ENCODE results near the gene CFAP221.

CFAP221 gene

GRCh38 chr2:119553687-119554344 lies 9.6 kb downstream of the CFAP221 start:
- Histone ChIP-seq H3K4me3 (ENCODE audit: insufficient read depth in 1 of 2, low read depth in 1 of 2, low read length in 2 of 2) (no peak overlapping the region), H4K91ac (ENCODE audit: low read length) (no peak overlapping the region), H3K27me3 (ENCODE audit: control insufficient read depth in 1 of 2, insufficient read depth in 1 of 2, low read length in 2 of 2) (peaks cover 0 to 20% of the 10 kb centered on the region in 2 experiments), H3K4me2 (ENCODE audit: low read length, poor library complexity, severe bottlenecking) (no peak overlapping the region), H3K27ac (ENCODE audit: low read length, poor library complexity, severe bottlenecking) (no peak overlapping the region), H2BK5ac (ENCODE audit: low read depth, low read length, poor library complexity, severe bottlenecking) (no peak overlapping the region), H3K79me1 (replicated peaks; ENCODE audit: low read length, poor library complexity, severe bottlenecking) (no peaks in the 10 kb centered on the region), H3K23ac (ENCODE audit: low read length in 2 of 2) (no peak overlapping the region), H3K9me3 (ENCODE audit: control insufficient read depth, low read length) (no peaks in the 10 kb centered on the region), H3K36me3 (ENCODE audit: control insufficient read depth in 1 of 2, insufficient read depth in 2 of 2, low read depth in 1 of 2, low read length in 2 of 2) (no peaks in the 10 kb centered on the region), H2BK120ac (ENCODE audit: low read depth, low read length) (no peak overlapping the region), H2BK15ac (ENCODE audit: low read depth, poor library complexity, severe bottlenecking) (no peak overlapping the region), H2BK12ac (ENCODE audit: low read length in 2 of 2) (no peak overlapping the region), H3K4ac (ENCODE audit: low read depth in 1 of 2, low read length in 2 of 2) (no peak overlapping the region), H3K14ac (ENCODE audit: low read length in 2 of 2) (no peak overlapping the region), H3K4me1 (ENCODE audit: control insufficient read depth, insufficient read depth, low read depth, low read length) (peaks cover 6% of the 10 kb centered on the region), H3K9ac (ENCODE audit: low read length) (no peak overlapping the region), H2AFZ (ENCODE audit: low read depth, low read length) (no peak overlapping the region), H4K8ac (ENCODE audit: low read length) (no peak overlapping the region), H2AK5ac (ENCODE audit: low read length, severe bottlenecking) (no peak overlapping the region), H3K18ac (ENCODE audit: low read depth in 1 of 2, low read length in 2 of 2) (no peak overlapping the region)
- DNase-seq = no peak
- WGBS = 86% methylated on average over 7 of the region's 7 CpGs

DNA sequence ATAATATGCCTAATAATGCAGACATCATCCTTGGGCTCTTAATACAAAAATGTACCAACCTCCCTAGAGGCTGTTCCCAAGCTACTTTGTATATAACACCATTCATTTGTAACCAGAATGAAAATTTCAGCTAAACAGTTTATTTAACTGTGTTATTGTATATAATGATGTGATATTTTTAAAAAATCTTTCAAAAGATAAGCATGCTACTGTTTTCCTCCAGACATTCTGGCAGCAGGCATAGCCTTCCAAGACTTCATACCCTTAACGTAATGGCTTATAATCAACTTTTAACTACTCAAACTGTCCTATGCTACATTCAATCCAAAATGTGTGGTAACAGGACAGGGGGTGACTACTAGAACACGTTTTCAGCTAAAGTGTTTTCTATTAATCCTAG lies 21.2 kb downstream of the CFAP221 start:
- H3K23ac ChIP-seq (ENCODE audit: low read length in 2 of 2) = no peak overlapping the region
- no peak overlapping the region for H2AK5ac ChIP-seq (ENCODE audit: low read length, severe bottlenecking)
- H4K8ac ChIP-seq (ENCODE audit: low read length) = no peak overlapping the region
- no peaks in the 10 kb centered on the region for H3K36me3 ChIP-seq (ENCODE audit: control insufficient read depth in 1 of 2, insufficient read depth in 2 of 2, low read depth in 1 of 2, low read length in 2 of 2)
- H3K4me3 ChIP-seq (ENCODE audit: insufficient read depth in 1 of 2, low read depth in 1 of 2, low read length in 2 of 2) = no peak overlapping the region
- no peak overlapping the region for H3K9ac ChIP-seq (ENCODE audit: low read length)
- H2AFZ ChIP-seq (ENCODE audit: low read depth, low read length) = no peak overlapping the region
- no peak overlapping the region for H2BK12ac ChIP-seq (ENCODE audit: low read length in 2 of 2)
- H3K4me1 ChIP-seq (ENCODE audit: control insufficient read depth, insufficient read depth, low read depth, low read length) = no peaks in the 10 kb centered on the region
- H3K4me2 ChIP-seq (ENCODE audit: low read length, poor library complexity, severe bottlenecking) = no peak overlapping the region
- H2BK120ac ChIP-seq (ENCODE audit: low read depth, low read length) = no peak overlapping the region
- no peak overlapping the region for H3K27ac ChIP-seq (ENCODE audit: low read length, poor library complexity, severe bottlenecking)
- H4K91ac ChIP-seq (ENCODE audit: low read length) = no peak overlapping the region
- WGBS = 71% methylated on average over 2 of the region's 2 CpGs
- DNase-seq = no peak
- no peaks in the 10 kb centered on the region for H3K9me3 ChIP-seq (ENCODE audit: control insufficient read depth, low read length)
- no peak overlapping the region for H2BK15ac ChIP-seq (ENCODE audit: low read depth, poor library complexity, severe bottlenecking)
- no peaks in the 10 kb centered on the region for H3K27me3 ChIP-seq (ENCODE audit: control insufficient read depth in 1 of 2, insufficient read depth in 1 of 2, low read length in 2 of 2)
- H2BK5ac ChIP-seq (ENCODE audit: low read depth, low read length, poor library complexity, severe bottlenecking) = no peak overlapping the region
- no peaks in the 10 kb centered on the region for H3K79me1 ChIP-seq (replicated peaks; ENCODE audit: low read length, poor library complexity, severe bottlenecking)
- H3K18ac ChIP-seq (ENCODE audit: low read depth in 1 of 2, low read length in 2 of 2) = no peak overlapping the region
- no peak overlapping the region for H3K14ac ChIP-seq (ENCODE audit: low read length in 2 of 2)
- no peak overlapping the region for H3K4ac ChIP-seq (ENCODE audit: low read depth in 1 of 2, low read length in 2 of 2)

- Histone ChIP-seq H3K36me3 (ENCODE audit: control insufficient read depth in 1 of 2, insufficient read depth in 2 of 2, low read depth in 1 of 2, low read length in 2 of 2) (no peaks in the 10 kb centered on the region), H3K4me3 (ENCODE audit: insufficient read depth in 1 of 2, low read depth in 1 of 2, low read length in 2 of 2) (no peak overlapping the region), H2BK120ac (ENCODE audit: low read depth, low read length) (no peak overlapping the region), H3K27ac (ENCODE audit: low read length, poor library complexity, severe bottlenecking) (no peak overlapping the region), H4K8ac (ENCODE audit: low read length) (no peak overlapping the region), H2AK5ac (ENCODE audit: low read length, severe bottlenecking) (no peak overlapping the region), H2AFZ (ENCODE audit: low read depth, low read length) (no peak overlapping the region), H3K14ac (ENCODE audit: low read length in 2 of 2) (no peak overlapping the region), H2BK12ac (ENCODE audit: low read length in 2 of 2) (no peak overlapping the region), H3K79me1 (replicated peaks; ENCODE audit: low read length, poor library complexity, severe bottlenecking) (no peaks in the 10 kb centered on the region), H2BK5ac (ENCODE audit: low read depth, low read length, poor library complexity, severe bottlenecking) (no peak overlapping the region), H2BK15ac (ENCODE audit: low read depth, poor library complexity, severe bottlenecking) (no peak overlapping the region), H3K9ac (ENCODE audit: low read length) (no peak overlapping the region), H3K23ac (ENCODE audit: low read length in 2 of 2) (no peak overlapping the region), H3K9me3 (ENCODE audit: control insufficient read depth, low read length) (no peaks in the 10 kb centered on the region), H3K4ac (ENCODE audit: low read depth in 1 of 2, low read length in 2 of 2) (no peak overlapping the region), H3K27me3 (ENCODE audit: control insufficient read depth in 1 of 2, insufficient read depth in 1 of 2, low read length in 2 of 2) (peaks cover 0 to 3% of the 10 kb centered on the region in 2 experiments), H3K18ac (ENCODE audit: low read depth in 1 of 2, low read length in 2 of 2) (no peak overlapping the region), H3K4me2 (ENCODE audit: low read length, poor library complexity, severe bottlenecking) (no peak overlapping the region), H4K91ac (ENCODE audit: low read length) (no peak overlapping the region), H3K4me1 (ENCODE audit: control insufficient read depth, insufficient read depth, low read depth, low read length) (no peaks in the 10 kb centered on the region)
- no peak for DNase-seq
Measured at GRCh38 chr2:119567292-119567691, 23.0 kb downstream of the CFAP221 start.

DNA sequence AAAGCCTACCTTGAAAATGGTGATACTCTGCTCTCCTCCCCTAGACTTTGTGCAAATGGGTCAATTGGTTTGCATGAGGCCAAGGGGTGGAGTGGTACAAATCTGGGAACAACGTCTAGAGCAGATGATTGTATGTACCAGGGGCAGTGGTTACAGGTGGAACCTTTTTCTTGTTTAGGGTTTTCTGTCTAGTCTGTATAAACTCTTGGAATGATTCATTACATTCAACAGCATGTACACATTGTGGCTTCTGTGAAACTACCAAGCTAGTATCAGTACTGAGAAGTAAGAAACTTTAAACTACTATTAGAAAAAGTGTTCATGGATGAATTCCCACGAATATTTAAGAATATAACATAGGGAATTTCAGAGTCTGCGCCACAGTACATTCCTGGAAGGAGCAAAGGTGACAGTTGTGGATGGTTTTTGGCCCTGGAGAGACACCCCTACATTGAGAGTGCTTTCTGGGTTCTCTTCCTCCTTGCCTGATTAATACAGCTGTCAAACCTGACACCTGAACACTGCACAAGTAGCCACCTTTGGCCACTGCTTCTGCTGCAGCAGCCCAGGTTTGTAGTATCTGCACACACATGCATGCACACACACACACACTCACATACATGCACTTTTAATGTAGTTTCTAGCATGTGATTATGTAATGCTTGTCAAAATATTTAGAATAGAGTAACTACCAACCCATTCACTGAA lies 30.0 kb downstream of the CFAP221 start:
- Histone ChIP-seq H2BK120ac (ENCODE audit: low read depth, low read length) (no peak overlapping the region), H3K4me3 (ENCODE audit: insufficient read depth in 1 of 2, low read depth in 1 of 2, low read length in 2 of 2) (no peak overlapping the region), H3K18ac (ENCODE audit: low read depth in 1 of 2, low read length in 2 of 2) (no peak overlapping the region), H2BK15ac (ENCODE audit: low read depth, poor library complexity, severe bottlenecking) (no peak overlapping the region), H3K4me2 (ENCODE audit: low read length, poor library complexity, severe bottlenecking) (no peak overlapping the region), H2BK5ac (ENCODE audit: low read depth, low read length, poor library complexity, severe bottlenecking) (no peak overlapping the region), H3K9ac (ENCODE audit: low read length) (no peak overlapping the region), H2AFZ (ENCODE audit: low read depth, low read length) (no peak overlapping the region), H3K79me1 (replicated peaks; ENCODE audit: low read length, poor library complexity, severe bottlenecking) (no peaks in the 10 kb centered on the region), H3K4ac (ENCODE audit: low read depth in 1 of 2, low read length in 2 of 2) (no peak overlapping the region), H3K4me1 (ENCODE audit: control insufficient read depth, insufficient read depth, low read depth, low read length) (peaks cover 2% of the 10 kb centered on the region), H3K27me3 (ENCODE audit: control insufficient read depth in 1 of 2, insufficient read depth in 1 of 2, low read length in 2 of 2) (peaks cover 8 to 11% of the 10 kb centered on the region in 2 experiments), H3K9me3 (ENCODE audit: control insufficient read depth, low read length) (no peaks in the 10 kb centered on the region), H3K36me3 (ENCODE audit: control insufficient read depth in 1 of 2, insufficient read depth in 2 of 2, low read depth in 1 of 2, low read length in 2 of 2) (no peaks in the 10 kb centered on the region), H4K8ac (ENCODE audit: low read length) (no peak overlapping the region), H2AK5ac (ENCODE audit: low read length, severe bottlenecking) (no peak overlapping the region), H3K14ac (ENCODE audit: low read length in 2 of 2) (no peak overlapping the region), H4K91ac (ENCODE audit: low read length) (no peak overlapping the region), H3K23ac (ENCODE audit: low read length in 2 of 2) (no peak overlapping the region), H2BK12ac (ENCODE audit: low read length in 2 of 2) (no peak overlapping the region), H3K27ac (ENCODE audit: low read length, poor library complexity, severe bottlenecking) (no peak overlapping the region)
- WGBS = 79% methylated on average over 3 of the region's 3 CpGs
- DNase-seq = no peak
